ENCODE data around the gene NTN4.

The NTN4 gene

GRCh38 chr12:95643256-95643655 lies 147.3 kb downstream of the NTN4 start:
- 91 to 97% methylated on average over 2 to 3 of the region's 4 CpGs for WGBS, 2 experiments

GRCh38 chr12:95642583-95642982 lies 148.0 kb downstream of the NTN4 start:
- 88 to 93% methylated on average over 6 of the region's 6 CpGs for WGBS, 2 experiments
- Histone ChIP-seq H3K4me3 (ENCODE audit: insufficient read depth, low read depth, low read length) (no peak overlapping the region), H3K27me3 (ENCODE audit: control insufficient read depth, insufficient read depth, low read length, poor library complexity, severe bottlenecking) (no peaks in the 10 kb centered on the region), H3K36me3 (ENCODE audit: control insufficient read depth, insufficient read depth, low read length) (no peaks in the 10 kb centered on the region), H3K9me3 (ENCODE audit: control insufficient read depth, low read length) (no peaks in the 10 kb centered on the region), H3K4me1 (ENCODE audit: control insufficient read depth, insufficient read depth, low read length) (peaks cover 7% of the 10 kb centered on the region), H3K27ac (ENCODE audit: insufficient read depth, low read depth, low read length, poor library complexity, severe bottlenecking) (no peak overlapping the region)

More at GRCh38 chr12:95643256-95643655, 147.3 kb downstream of the NTN4 start:
- Histone ChIP-seq H3K36me3 (ENCODE audit: control insufficient read depth, insufficient read depth, low read length) (no peaks in the 10 kb centered on the region), H3K9me3 (ENCODE audit: control insufficient read depth, low read length) (no peaks in the 10 kb centered on the region), H3K27ac (ENCODE audit: insufficient read depth, low read depth, low read length, poor library complexity, severe bottlenecking) (no peak overlapping the region), H3K4me3 (ENCODE audit: insufficient read depth, low read depth, low read length) (no peak overlapping the region), H3K27me3 (ENCODE audit: control insufficient read depth, insufficient read depth, low read length, poor library complexity, severe bottlenecking) (no peaks in the 10 kb centered on the region), H3K4me1 (ENCODE audit: control insufficient read depth, insufficient read depth, low read length) (peaks cover 8% of the 10 kb centered on the region)

GRCh38 chr12:95641299-95641952 lies 149.1 kb downstream of the NTN4 start:
- Histone ChIP-seq H3K36me3 (ENCODE audit: control insufficient read depth, insufficient read depth, low read length) (no peaks in the 10 kb centered on the region), H3K4me3 (ENCODE audit: insufficient read depth, low read depth, low read length) (no peak overlapping the region), H3K4me1 (ENCODE audit: control insufficient read depth, insufficient read depth, low read length) (no peaks in the 10 kb centered on the region), H3K9me3 (ENCODE audit: control insufficient read depth, low read length) (no peaks in the 10 kb centered on the region), H3K27me3 (ENCODE audit: control insufficient read depth, insufficient read depth, low read length, poor library complexity, severe bottlenecking) (no peaks in the 10 kb centered on the region), H3K27ac (ENCODE audit: insufficient read depth, low read depth, low read length, poor library complexity, severe bottlenecking) (no peak overlapping the region)
- WGBS, 2 experiments: 74 to 82% methylated on average over 3 of the region's 3 CpGs

DNA sequence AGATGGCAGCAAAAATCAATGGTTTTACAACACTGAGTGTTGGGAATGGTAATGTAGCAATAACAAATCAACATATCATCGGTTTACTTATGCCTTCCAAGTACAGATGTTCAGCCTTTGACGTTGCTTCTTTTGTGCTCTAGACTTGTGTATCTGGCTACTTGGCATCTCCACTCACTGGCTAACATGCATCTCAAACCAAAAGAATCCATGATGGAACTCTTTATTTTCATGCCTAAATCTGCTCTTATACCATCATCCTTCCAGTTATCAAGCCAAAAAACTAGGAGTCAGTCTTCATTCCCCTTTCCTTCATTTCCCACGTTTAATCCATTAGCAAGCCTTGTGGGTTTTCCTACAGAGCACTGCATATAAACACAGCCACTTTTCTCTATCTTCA lies 150.0 kb downstream of the NTN4 start:
- 94 to 96% methylated on average over 3 of the region's 3 CpGs for WGBS, 2 experiments
- no peaks in the 10 kb centered on the region for H3K36me3 ChIP-seq (ENCODE audit: control insufficient read depth, insufficient read depth, low read length)
- no peaks in the 10 kb centered on the region for H3K9me3 ChIP-seq (ENCODE audit: control insufficient read depth, low read length)
- H3K4me3 ChIP-seq (ENCODE audit: insufficient read depth, low read depth, low read length): no peak overlapping the region
- H3K4me1 ChIP-seq (ENCODE audit: control insufficient read depth, insufficient read depth, low read length): no peaks in the 10 kb centered on the region
- no peak overlapping the region for H3K27ac ChIP-seq (ENCODE audit: insufficient read depth, low read depth, low read length, poor library complexity, severe bottlenecking)
- no peaks in the 10 kb centered on the region for H3K27me3 ChIP-seq (ENCODE audit: control insufficient read depth, insufficient read depth, low read length, poor library complexity, severe bottlenecking)

- H3K27ac ChIP-seq (ENCODE audit: insufficient read depth, low read depth, low read length, poor library complexity, severe bottlenecking): no peak overlapping the region
- no peaks in the 10 kb centered on the region for H3K4me1 ChIP-seq (ENCODE audit: control insufficient read depth, insufficient read depth, low read length)
- 88 to 90% methylated on average over 8 of the region's 8 CpGs for WGBS, 2 experiments
- no peaks in the 10 kb centered on the region for H3K36me3 ChIP-seq (ENCODE audit: control insufficient read depth, insufficient read depth, low read length)
- no peak overlapping the region for H3K4me3 ChIP-seq (ENCODE audit: insufficient read depth, low read depth, low read length)
- no peaks in the 10 kb centered on the region for H3K9me3 ChIP-seq (ENCODE audit: control insufficient read depth, low read length)
- no peaks in the 10 kb centered on the region for H3K27me3 ChIP-seq (ENCODE audit: control insufficient read depth, insufficient read depth, low read length, poor library complexity, severe bottlenecking)
Observed at GRCh38 chr12:95637471-95638155, 153.0 kb downstream of the NTN4 start.

- H3K36me3 ChIP-seq (ENCODE audit: control insufficient read depth, insufficient read depth, low read length): no peaks in the 10 kb centered on the region
- H3K27me3 ChIP-seq (ENCODE audit: control insufficient read depth, insufficient read depth, low read length, poor library complexity, severe bottlenecking): no peaks in the 10 kb centered on the region
- WGBS, 2 experiments: 94 to 95% methylated on average over 24 of the region's 24 CpGs
- no peak overlapping the region for H3K27ac ChIP-seq (ENCODE audit: insufficient read depth, low read depth, low read length, poor library complexity, severe bottlenecking)
- H3K9me3 ChIP-seq (ENCODE audit: control insufficient read depth, low read length): no peaks in the 10 kb centered on the region
- no peaks in the 10 kb centered on the region for H3K4me1 ChIP-seq (ENCODE audit: control insufficient read depth, insufficient read depth, low read length)
- no peak overlapping the region for H3K4me3 ChIP-seq (ENCODE audit: insufficient read depth, low read depth, low read length)
Observed at GRCh38 chr12:95637010-95637409, 153.6 kb downstream of the NTN4 start.

GRCh38 chr12:95634622-95635621 lies 155.6 kb downstream of the NTN4 start:
- H3K27ac ChIP-seq (ENCODE audit: insufficient read depth, low read depth, low read length, poor library complexity, severe bottlenecking): no peak overlapping the region

DNA sequence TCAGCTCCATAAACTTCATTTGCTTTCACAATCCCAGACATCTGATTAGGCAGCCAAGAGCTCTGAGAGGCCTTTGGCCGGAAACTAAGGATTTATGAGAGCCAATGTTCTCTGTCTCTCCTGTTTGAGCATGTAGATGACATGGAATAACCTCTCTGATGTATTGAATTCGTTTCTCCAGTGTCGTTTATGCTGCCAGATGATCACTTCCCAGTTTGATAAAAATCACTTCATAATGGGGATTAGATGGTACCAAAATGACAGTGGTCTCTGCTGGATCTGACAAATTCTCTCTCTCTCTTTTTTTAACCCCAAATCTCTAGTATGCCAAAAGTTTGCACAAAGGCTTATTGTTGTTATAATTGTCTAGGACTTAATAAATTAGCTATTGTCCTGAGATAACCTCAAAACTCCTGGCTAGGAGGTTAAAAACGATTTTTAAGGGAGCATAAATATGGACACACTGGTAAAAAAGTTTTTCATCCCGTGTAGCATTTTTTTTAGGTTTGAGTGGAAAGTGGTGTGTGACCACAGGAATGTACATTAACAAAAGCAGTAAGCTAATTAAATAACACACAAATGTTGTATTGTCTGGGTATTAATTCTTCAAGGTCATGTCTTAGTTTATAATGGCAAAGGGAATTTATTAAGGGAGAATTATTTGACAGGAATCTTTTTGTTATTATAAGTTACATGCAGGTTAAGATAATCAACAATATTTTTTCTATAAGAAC lies 156.7 kb downstream of the NTN4 start:
- Histone ChIP-seq H3K9me3 (ENCODE audit: control insufficient read depth, low read length) (no peaks in the 10 kb centered on the region), H3K4me1 (ENCODE audit: control insufficient read depth, insufficient read depth, low read length) (no peaks in the 10 kb centered on the region), H3K27ac (ENCODE audit: insufficient read depth, low read depth, low read length, poor library complexity, severe bottlenecking) (no peak overlapping the region), H3K4me3 (ENCODE audit: insufficient read depth, low read depth, low read length) (no peak overlapping the region), H3K27me3 (ENCODE audit: control insufficient read depth, insufficient read depth, low read length, poor library complexity, severe bottlenecking) (no peaks in the 10 kb centered on the region), H3K36me3 (ENCODE audit: control insufficient read depth, insufficient read depth, low read length) (no peaks in the 10 kb centered on the region)
- 86 to 91% methylated on average over 5 of the region's 5 CpGs for WGBS, 2 experiments

More at GRCh38 chr12:95634622-95635621, 155.6 kb downstream of the NTN4 start:
- Histone ChIP-seq H3K27me3 (ENCODE audit: control insufficient read depth, insufficient read depth, low read length, poor library complexity, severe bottlenecking) (no peaks in the 10 kb centered on the region), H3K36me3 (ENCODE audit: control insufficient read depth, insufficient read depth, low read length) (no peaks in the 10 kb centered on the region), H3K9me3 (ENCODE audit: control insufficient read depth, low read length) (no peaks in the 10 kb centered on the region), H3K4me3 (ENCODE audit: insufficient read depth, low read depth, low read length) (no peak overlapping the region), H3K4me1 (ENCODE audit: control insufficient read depth, insufficient read depth, low read length) (no peaks in the 10 kb centered on the region)
- WGBS, 2 experiments: 87 to 90% methylated on average over 8 to 9 of the region's 9 CpGs

GRCh38 chr12:95633049-95633731 lies 157.4 kb downstream of the NTN4 start:
- Histone ChIP-seq H3K4me1 (ENCODE audit: control insufficient read depth, insufficient read depth, low read length) (no peaks in the 10 kb centered on the region), H3K9me3 (ENCODE audit: control insufficient read depth, low read length) (no peaks in the 10 kb centered on the region), H3K36me3 (ENCODE audit: control insufficient read depth, insufficient read depth, low read length) (no peaks in the 10 kb centered on the region), H3K27ac (ENCODE audit: insufficient read depth, low read depth, low read length, poor library complexity, severe bottlenecking) (no peak overlapping the region), H3K4me3 (ENCODE audit: insufficient read depth, low read depth, low read length) (no peak overlapping the region), H3K27me3 (ENCODE audit: control insufficient read depth, insufficient read depth, low read length, poor library complexity, severe bottlenecking) (no peaks in the 10 kb centered on the region)
- 93% methylated on average over 7 to 8 of the region's 9 CpGs for WGBS, 2 experiments
